Thymus (tissue), 14 donors: ENCODE measurements around the gene DRD3. TPM values are rescaled to one million over a fixed set of nuclear protein-coding genes. Genes with fewer than 3 reads are reported as not detected.

ENCODE experiments used
- DNase-seq, 9 donors: peaks; one replicate each; pipeline ENCODE4 v3.0.0-alpha.2; 2013; ENCODE audit warnings: low spot score in 9 of 9, low read depth in 6 of 9, missing footprints in 1 of 9
- H3K27ac ChIP-seq, 2 donors: one replicate each; pipeline ENCODE4 v1.5.1; 2013; ENCODE audit warnings: control low read depth in 1 of 2, low read depth in 1 of 2, low read length in 1 of 2, mild to moderate bottlenecking in 1 of 2, moderate library complexity in 1 of 2
- H3K27me3 ChIP-seq, 2 donors: one replicate each; pipeline ENCODE4 v1.5.1; 2013; ENCODE audit warnings: low read length in 1 of 2; ENCODE audit not compliant: control insufficient read depth in 2 of 2, insufficient read depth in 1 of 2
- H3K36me3 ChIP-seq, 2 donors: one replicate each; pipeline ENCODE4 v1.5.1; 2013; ENCODE audit warnings: low read length in 1 of 2, mild to moderate bottlenecking in 1 of 2, moderate library complexity in 1 of 2; ENCODE audit not compliant: control insufficient read depth in 2 of 2, insufficient read depth in 2 of 2
- H3K4me1 ChIP-seq, 2 donors: one replicate each; pipeline ENCODE4 v1.5.1; 2013; ENCODE audit warnings: low read length in 2 of 2; ENCODE audit not compliant: control insufficient read depth in 2 of 2, insufficient read depth in 2 of 2
- H3K4me3 ChIP-seq, 2 donors: one replicate each; pipeline ENCODE4 v1.5.1; 2013; ENCODE audit warnings: low read length in 2 of 2, control low read depth in 1 of 2, mild to moderate bottlenecking in 1 of 2
- H3K9me3 ChIP-seq, 2 donors: one replicate each; pipeline ENCODE4 v1.5.1; 2013; ENCODE audit warnings: low read length in 1 of 2, mild to moderate bottlenecking in 1 of 2; ENCODE audit not compliant: control insufficient read depth in 2 of 2, insufficient read depth in 1 of 2
- WGBS: extraction: QIAGEN DNeasy Blood & Tissue Kit; methylation state at CpG from one replicate; pipeline ENCODE4 v1.1.7; 2013; 5-methylcytosine and 5-hydroxymethylcytosine counted together
- long read RNA-seq, 10 donors: transcript quantifications; one replicate each; lab custom pipeline, GENCODE V29; 2026
- polyA plus RNA-seq: library from polyadenylated mRNA; stranded (reverse); fragments of 200-250 nt; gene quantifications from one replicate; pipeline ENCODE4 v1.2.3, GENCODE V29; 2013
- total RNA-seq: library from RNA; stranded (reverse); fragments of 120-200 nt; gene quantifications from one replicate; pipeline ENCODE4 v1.2.4, GENCODE V29; 2013
- donor health status: healthy.

The DRD3 gene
- total RNA-seq (not detected), polyA plus RNA-seq (0.05 TPM)
- long read RNA-seq, donor 1 = 0 reads
- long read RNA-seq, donor 2 = 0 reads
- long read RNA-seq, donor 3 = 0 reads
- long read RNA-seq, donor 4 = 0 reads
- long read RNA-seq, donor 5 = 0 reads
- long read RNA-seq, donor 6 = 0 reads
- long read RNA-seq, donor 7 = 0 reads
- long read RNA-seq, donor 8 = 0 reads
- long read RNA-seq, donor 9 = 0 reads
- long read RNA-seq, donor 10 = 0 reads

- peak; percentile 6 to 61 (median 17) for DNase-seq
- Histone ChIP-seq H3K4me1 (no peaks in the 10 kb centered on the region), H3K27ac (no peak within 1 kb of the TSS), H3K36me3 (no peaks in the 10 kb centered on the region), H3K9me3 (no peaks in the 10 kb centered on the region), H3K4me3 (no peak within 1 kb of the TSS), H3K27me3 (no peaks in the 10 kb centered on the region)
- 17% methylated on average over 7 of the region's 7 CpGs for WGBS
These were observed at the start of gene DRD3 for GRCh38 chr3:114178770-114179368. DRD3 (minus strand) TSS chr3:114179052; CDS start chr3:114171992, 7,060 bp downstream.

GRCh38 chr3:114227076-114227475, 48.2 kb upstream of the DRD3 start:
- 91% methylated on average over 1 of the region's 1 CpG for WGBS
- peaks cover 3 to 5% of the 10 kb centered on the region in 2 donors for H3K4me1 ChIP-seq
- H3K9me3 ChIP-seq = no peaks in the 10 kb centered on the region
- no peak overlapping the region for H3K4me3 ChIP-seq
- no peaks in the 10 kb centered on the region for H3K36me3 ChIP-seq
- no peaks in the 10 kb centered on the region for H3K27me3 ChIP-seq
- DNase-seq = no peak
- H3K27ac ChIP-seq = no peak overlapping the region

- H3K27ac ChIP-seq = no peak overlapping the region
These were observed 47.5 kb upstream of the DRD3 start for GRCh38 chr3:114226313-114226712.

GRCh38 chr3:114223143-114223542, 44.3 kb upstream of the DRD3 start:
- Histone ChIP-seq H3K36me3 (no peaks in the 10 kb centered on the region), H3K4me1 (no peaks in the 10 kb centered on the region), H3K4me3 (no peak overlapping the region), H3K9me3 (no peaks in the 10 kb centered on the region), H3K27ac (no peak overlapping the region), H3K27me3 (peaks cover 0 to 2% of the 10 kb centered on the region in 2 donors)
- 90% methylated on average over 3 of the region's 3 CpGs for WGBS
- DNase-seq = no peak

More at GRCh38 chr3:114226313-114226712, 47.5 kb upstream of the DRD3 start:
- no peak overlapping the region for H3K4me3 ChIP-seq
- H3K36me3 ChIP-seq = no peaks in the 10 kb centered on the region
- H3K9me3 ChIP-seq = no peaks in the 10 kb centered on the region
- no peak for DNase-seq
- no peaks in the 10 kb centered on the region for H3K27me3 ChIP-seq
- 93% methylated on average over 2 of the region's 2 CpGs for WGBS
- H3K4me1 ChIP-seq = no peaks in the 10 kb centered on the region

DNA sequence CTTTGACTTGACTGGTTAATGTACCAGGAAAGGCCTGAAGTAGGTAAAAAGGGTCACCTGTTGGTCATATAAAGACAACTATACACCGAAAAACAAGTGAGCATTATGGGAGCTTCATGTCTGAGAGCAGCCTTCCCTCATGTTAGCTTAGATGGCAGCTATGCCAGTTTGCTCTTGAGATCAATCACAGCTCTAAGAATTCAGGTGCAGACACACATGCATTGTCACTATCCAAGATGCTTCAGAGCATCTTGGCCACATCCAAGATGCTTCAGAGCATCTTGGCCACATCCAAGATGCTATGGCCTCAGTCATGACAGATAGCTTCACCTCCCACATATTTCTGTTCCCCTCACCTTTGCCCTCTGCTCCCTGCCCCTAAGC, 43.0 kb upstream of the DRD3 start:
- no peaks in the 10 kb centered on the region for H3K9me3 ChIP-seq
- no peak for DNase-seq
- H3K4me3 ChIP-seq = no peak overlapping the region
- H3K4me1 ChIP-seq = no peaks in the 10 kb centered on the region
- H3K27ac ChIP-seq = no peak overlapping the region
- H3K36me3 ChIP-seq = no peaks in the 10 kb centered on the region
- WGBS = 93% methylated on average over 1 of the region's 1 CpG
- H3K27me3 ChIP-seq = peaks cover 0 to 2% of the 10 kb centered on the region in 2 donors

DNA sequence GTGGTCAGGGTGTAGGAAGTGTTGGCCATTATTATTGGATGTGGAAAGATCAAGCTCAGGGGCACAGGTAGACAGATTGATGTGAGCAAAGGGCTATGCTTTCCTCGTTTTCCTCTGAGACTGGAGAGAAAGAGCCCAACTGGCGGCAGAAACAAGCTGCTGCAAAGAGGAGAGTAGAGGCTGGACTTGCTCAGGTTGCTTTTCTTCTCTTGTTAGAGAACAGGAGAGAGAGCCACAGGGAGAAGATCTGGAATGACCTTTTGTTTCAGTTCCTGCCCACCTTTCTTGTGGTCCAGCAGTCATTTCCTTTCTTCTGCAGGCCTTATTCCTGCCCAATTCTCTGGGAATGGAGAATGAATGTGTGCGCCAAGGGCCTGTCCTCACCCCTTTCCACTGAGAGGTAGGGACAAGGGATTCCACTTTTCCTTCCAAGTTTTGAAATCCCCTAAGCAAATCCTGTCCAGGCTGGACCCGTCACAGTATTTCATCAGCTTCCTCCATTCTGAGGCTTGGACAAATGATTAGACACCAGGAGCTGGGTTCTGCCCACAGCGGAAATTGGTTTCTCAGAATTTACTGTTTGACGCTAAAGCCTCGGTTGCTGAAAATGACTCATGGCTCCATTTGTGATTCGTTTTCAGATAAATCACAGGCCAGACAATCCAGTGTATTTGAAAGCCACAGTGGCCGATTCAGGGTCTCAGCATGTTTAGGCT, 42.5 kb upstream of the DRD3 start:
- peaks cover 0 to 2% of the 10 kb centered on the region in 2 donors for H3K27me3 ChIP-seq
- no peaks in the 10 kb centered on the region for H3K9me3 ChIP-seq
- H3K27ac ChIP-seq = no peak overlapping the region
- 94% methylated on average over 9 of the region's 9 CpGs for WGBS
- no peak overlapping the region for H3K4me3 ChIP-seq
- no peaks in the 10 kb centered on the region for H3K36me3 ChIP-seq
- DNase-seq = no peak
- no peaks in the 10 kb centered on the region for H3K4me1 ChIP-seq

DNA sequence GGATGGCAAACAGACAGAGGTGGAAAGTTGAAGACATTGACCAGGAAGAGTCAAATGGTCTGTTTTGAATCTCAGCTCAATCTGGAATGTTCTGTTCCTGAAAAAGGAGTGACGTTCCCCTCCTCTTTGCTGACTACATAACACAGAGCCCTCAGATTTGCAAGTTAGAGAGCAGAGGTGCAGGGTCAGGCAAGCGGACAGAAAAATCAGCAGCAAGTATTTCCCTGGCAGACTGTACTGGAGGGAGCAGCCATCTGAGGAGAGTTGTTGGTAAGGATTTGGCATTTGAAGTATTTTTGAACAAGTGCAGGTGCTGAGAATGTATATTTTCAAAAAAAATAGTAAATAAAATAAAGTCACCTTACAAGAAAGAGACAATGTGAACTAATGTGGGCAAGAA, 40.9 kb upstream of the DRD3 start:
- no peak overlapping the region for H3K4me3 ChIP-seq
- no peak for DNase-seq
- WGBS = 92% methylated on average over 2 of the region's 2 CpGs
- no peaks in the 10 kb centered on the region for H3K36me3 ChIP-seq
- no peak overlapping the region for H3K27ac ChIP-seq
- no peaks in the 10 kb centered on the region for H3K4me1 ChIP-seq
- H3K27me3 ChIP-seq = peaks cover 0 to 2% of the 10 kb centered on the region in 2 donors
- H3K9me3 ChIP-seq = no peaks in the 10 kb centered on the region

GRCh38 chr3:114218578-114219185, 39.8 kb upstream of the DRD3 start:
- Histone ChIP-seq H3K9me3 (no peaks in the 10 kb centered on the region), H3K4me1 (peaks cover 0 to 9% of the 10 kb centered on the region in 2 donors), H3K4me3 (no peak overlapping the region), H3K36me3 (no peaks in the 10 kb centered on the region), H3K27ac (no peak overlapping the region), H3K27me3 (peaks cover 0 to 2% of the 10 kb centered on the region in 2 donors)
- 93% methylated on average over 12 of the region's 12 CpGs for WGBS
- DNase-seq = no peak

DNA sequence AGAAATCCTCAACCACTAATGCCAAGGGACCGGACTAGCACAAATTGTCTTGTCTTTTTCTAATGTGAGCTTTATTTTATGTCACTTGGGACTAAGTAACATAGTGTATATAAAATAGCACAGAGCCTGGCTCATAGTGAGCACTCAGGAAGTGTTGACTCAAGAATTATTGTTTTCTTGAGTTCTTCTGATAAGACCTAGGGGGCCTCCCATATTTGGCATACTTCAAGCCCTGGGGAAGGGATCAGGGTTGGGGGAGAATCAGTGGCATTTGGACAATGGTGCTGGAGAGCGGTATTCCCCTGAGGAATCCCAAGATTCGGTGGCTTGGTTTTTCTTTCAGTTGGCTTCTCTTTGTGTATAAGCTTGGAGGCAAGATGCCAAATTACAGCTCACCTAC, 39.2 kb upstream of the DRD3 start:
- Histone ChIP-seq H3K4me3 (no peak overlapping the region), H3K27ac (no peak overlapping the region), H3K36me3 (no peaks in the 10 kb centered on the region), H3K9me3 (no peaks in the 10 kb centered on the region), H3K4me1 (peaks cover 4 to 13% of the 10 kb centered on the region in 2 donors), H3K27me3 (peaks cover 0 to 2% of the 10 kb centered on the region in 2 donors)
- 96% methylated on average over 3 of the region's 3 CpGs for WGBS
- DNase-seq = no peak
